ENCODE data around the gene PMS1.
"Not testable (repeated sequence)": the region's sequence is repeated elsewhere in the genome, so short reads cannot be mapped to it uniquely, and the experiment has no call there.

The PMS1 gene

GRCh38 chr2:189866296-189866695 lies 82.0 kb downstream of the PMS1 start:
- no peak for DNase-seq

GRCh38 chr2:189868896-189869295 lies 84.6 kb downstream of the PMS1 start:
- DNase-seq, result no peak

- no peak for DNase-seq
Measured at GRCh38 chr2:189870381-189871085, 86.3 kb downstream of the PMS1 start.

- DNase-seq, result no peak
Measured at GRCh38 chr2:189873696-189874095, 89.4 kb downstream of the PMS1 start.

GRCh38 chr2:189874586-189875320 lies 90.5 kb downstream of the PMS1 start:
- no peak for DNase-seq

- DNase-seq, result no peak
Measured at GRCh38 chr2:189876271-189876670, 92.0 kb downstream of the PMS1 start.

GRCh38 chr2:189879716-189880081 lies 95.4 kb downstream of the PMS1 start:
- DNase-seq, result no peak

GRCh38 chr2:189880429-189880828 lies 96.2 kb downstream of the PMS1 start:
- no peak for DNase-seq

GRCh38 chr2:189880832-189881492 lies 96.7 kb downstream of the PMS1 start:
- DNase-seq, result no peak

- DNase-seq, result no peak
Measured at GRCh38 chr2:189885368-189885767, 101.1 kb downstream of the PMS1 start.

- DNase-seq, result not testable (repeated sequence)
Measured at GRCh38 chr2:189892546-189893294, 108.5 kb downstream of the PMS1 start.

GRCh38 chr2:189896809-189897208 lies 112.6 kb downstream of the PMS1 start:
- no peak for DNase-seq

- DNase-seq, result no peak
Measured at GRCh38 chr2:189899101-189899500, 114.9 kb downstream of the PMS1 start.

GRCh38 chr2:189900726-189901125 lies 116.5 kb downstream of the PMS1 start:
- no peak for DNase-seq

- DNase-seq, result no peak
Measured at GRCh38 chr2:189901664-189902063, 117.4 kb downstream of the PMS1 start.

GRCh38 chr2:189913821-189914220 lies 129.6 kb downstream of the PMS1 start:
- no peak for DNase-seq

- no peak for DNase-seq
Measured at GRCh38 chr2:189916651-189917050, 132.4 kb downstream of the PMS1 start.
